Astrocyte of the cerebellum (primary cell): ENCODE measurements around the gene PHETA1.

Experiments
- DNase-seq: peaks from one replicate; pipeline ENCODE4 v3.0.0-alpha.2; 2011; ENCODE audit warnings: low read depth
- H3K4me3 ChIP-seq: 2 replicates; pipeline ENCODE4 v1.5.1; 2011; ENCODE audit warnings: mild to moderate bottlenecking, low read depth, low read length, moderate library complexity
- in situ Hi-C: cut with HindIII; loops from 2 replicates; pipeline ENCODE4 v1.10.0; 2017; ENCODE audit warnings: low sequenced_read_pairs
- TF ChIP-seq, protein P1 (sequence below): IDR thresholded peaks from 2 replicates; pipeline ENCODE4 v1.5.1; 2012; ENCODE audit warnings: low read length, low read depth, moderate library complexity, mild to moderate bottlenecking; ENCODE audit errors: missing control alignments

PHETA1 gene

DNA sequence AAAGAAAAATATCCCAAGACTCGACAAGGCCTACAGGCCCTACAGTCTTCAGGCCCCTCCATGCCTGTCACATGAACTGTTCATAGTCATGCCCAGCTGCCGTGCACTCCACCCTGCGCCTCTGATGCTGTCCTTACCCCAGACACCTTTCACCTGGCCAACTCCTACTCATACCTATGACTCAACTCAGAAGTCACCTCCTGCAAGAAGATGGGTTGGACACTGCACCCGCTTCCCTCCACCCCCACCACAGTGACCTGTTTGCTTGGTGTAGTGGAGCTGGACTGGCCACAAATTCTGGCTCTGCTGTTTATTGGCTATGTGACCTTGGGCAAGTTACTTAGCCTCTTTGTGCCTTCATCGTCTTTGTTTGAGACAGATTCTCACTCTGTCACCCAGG lies 56.2 kb downstream of the PHETA1 start:
- no peak overlapping the region for H3K4me3 ChIP-seq
- in situ Hi-C loops = no loop called here
- TF ChIP-seq, protein P1, sequence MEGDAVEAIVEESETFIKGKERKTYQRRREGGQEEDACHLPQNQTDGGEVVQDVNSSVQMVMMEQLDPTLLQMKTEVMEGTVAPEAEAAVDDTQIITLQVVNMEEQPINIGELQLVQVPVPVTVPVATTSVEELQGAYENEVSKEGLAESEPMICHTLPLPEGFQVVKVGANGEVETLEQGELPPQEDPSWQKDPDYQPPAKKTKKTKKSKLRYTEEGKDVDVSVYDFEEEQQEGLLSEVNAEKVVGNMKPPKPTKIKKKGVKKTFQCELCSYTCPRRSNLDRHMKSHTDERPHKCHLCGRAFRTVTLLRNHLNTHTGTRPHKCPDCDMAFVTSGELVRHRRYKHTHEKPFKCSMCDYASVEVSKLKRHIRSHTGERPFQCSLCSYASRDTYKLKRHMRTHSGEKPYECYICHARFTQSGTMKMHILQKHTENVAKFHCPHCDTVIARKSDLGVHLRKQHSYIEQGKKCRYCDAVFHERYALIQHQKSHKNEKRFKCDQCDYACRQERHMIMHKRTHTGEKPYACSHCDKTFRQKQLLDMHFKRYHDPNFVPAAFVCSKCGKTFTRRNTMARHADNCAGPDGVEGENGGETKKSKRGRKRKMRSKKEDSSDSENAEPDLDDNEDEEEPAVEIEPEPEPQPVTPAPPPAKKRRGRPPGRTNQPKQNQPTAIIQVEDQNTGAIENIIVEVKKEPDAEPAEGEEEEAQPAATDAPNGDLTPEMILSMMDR = no peak
- DNase-seq = no peak

DNA sequence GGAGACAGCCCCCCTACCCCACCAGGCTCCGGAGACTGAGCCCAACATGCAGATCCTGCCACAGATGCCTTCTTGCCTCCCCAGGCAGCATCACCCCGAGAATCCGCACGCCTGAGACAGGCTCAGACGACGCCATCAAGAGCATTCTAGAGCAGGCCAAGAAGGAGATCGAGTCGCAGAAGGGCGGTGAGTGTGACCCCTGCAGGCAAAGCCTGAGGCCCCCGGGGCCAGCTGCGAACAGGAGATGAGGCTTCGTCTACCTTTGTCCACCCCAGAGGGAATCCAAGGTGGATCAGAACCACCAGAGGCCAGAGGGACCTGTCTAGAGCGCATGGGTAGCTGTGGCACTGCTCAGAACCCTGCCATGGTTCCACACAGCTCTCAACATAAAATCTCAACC lies 56.9 kb downstream of the PHETA1 start:
- no peak for DNase-seq
- TF ChIP-seq, protein P1 = no peak
- in situ Hi-C loops = no loop called here
- no peak overlapping the region for H3K4me3 ChIP-seq

DNA sequence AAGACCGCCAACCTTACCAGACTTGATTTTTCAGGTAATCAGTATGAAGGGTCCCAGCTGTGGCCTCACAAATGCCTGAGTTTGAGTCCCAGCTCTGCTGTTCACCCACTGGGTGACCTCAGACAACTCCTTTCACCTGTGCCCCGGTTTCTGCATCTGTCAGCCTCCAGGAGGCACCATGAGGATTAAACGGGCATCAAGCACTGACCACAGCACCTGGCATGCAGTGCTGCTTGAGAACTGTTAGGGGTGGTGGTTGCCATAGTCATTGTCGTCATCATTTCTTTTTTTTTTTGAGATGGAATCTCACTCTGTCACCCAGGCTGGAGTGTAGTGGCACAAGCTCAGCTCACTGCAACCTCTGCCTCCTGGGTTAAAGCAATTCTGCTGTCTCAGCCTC lies 57.9 kb downstream of the PHETA1 start:
- TF ChIP-seq, protein P1 = no peak
- in situ Hi-C loops = no loop called here
- no peak overlapping the region for H3K4me3 ChIP-seq
- DNase-seq = no peak
